ENCODE results near the gene FRMPD4. TPM values are rescaled to one million over a fixed set of nuclear protein-coding genes. Genes with fewer than 3 reads are reported as not detected.
A peak's percentile ranks its signal among the peaks of the same experiment; 100 is the strongest.

Gene FRMPD4
- total RNA-seq, 1 donor from 2014 or later: not detected

GRCh38 chrX:12681047-12681446, 542.8 kb downstream of the FRMPD4 start:
- no peak for DNase-seq

GRCh38 chrX:12685541-12685940, 547.3 kb downstream of the FRMPD4 start:
- no peak for DNase-seq

- DNase-seq: no peak
These were observed 548.1 kb downstream of the FRMPD4 start for GRCh38 chrX:12686331-12686730.

- no peak for DNase-seq
These were observed 552.4 kb downstream of the FRMPD4 start for GRCh38 chrX:12690646-12691045.

GRCh38 chrX:12693754-12694153, 555.5 kb downstream of the FRMPD4 start:
- no peak for DNase-seq

- no peak for DNase-seq
These were observed 562.5 kb downstream of the FRMPD4 start for GRCh38 chrX:12700745-12701144.

- DNase-seq: peak; percentile 80
These were observed 563.4 kb downstream of the FRMPD4 start for GRCh38 chrX:12701628-12702027.

GRCh38 chrX:12702509-12703091, 564.3 kb downstream of the FRMPD4 start:
- peak; percentile 36 for DNase-seq

GRCh38 chrX:12704706-12705105, 566.4 kb downstream of the FRMPD4 start:
- no peak for DNase-seq

- no peak for DNase-seq
These were observed 570.8 kb downstream of the FRMPD4 start for GRCh38 chrX:12709047-12709446.

- no peak for DNase-seq
These were observed 573.3 kb downstream of the FRMPD4 start for GRCh38 chrX:12711435-12712040.

GRCh38 chrX:12716574-12716973, 578.3 kb downstream of the FRMPD4 start:
- DNase-seq: no peak

- DNase-seq: no peak
These were observed 581.6 kb downstream of the FRMPD4 start for GRCh38 chrX:12719837-12720236.

GRCh38 chrX:12721042-12721441, 582.8 kb downstream of the FRMPD4 start:
- DNase-seq: peak; percentile 2

- no peak for DNase-seq
These were observed 584.0 kb downstream of the FRMPD4 start for GRCh38 chrX:12722314-12722713.

- DNase-seq: no peak
These were observed 603.1 kb downstream of the FRMPD4 start for GRCh38 chrX:12741416-12741815.

GRCh38 chrX:12747433-12747832, 609.2 kb downstream of the FRMPD4 start:
- DNase-seq: no peak

GRCh38 chrX:12751887-12752286, 613.6 kb downstream of the FRMPD4 start:
- no peak for DNase-seq

GRCh38 chrX:12753366-12753765, 615.1 kb downstream of the FRMPD4 start:
- DNase-seq: no peak

GRCh38 chrX:12758291-12758690, 620.0 kb downstream of the FRMPD4 start:
- no peak for DNase-seq

- peak; percentile 23 for DNase-seq
These were observed 629.6 kb downstream of the FRMPD4 start for GRCh38 chrX:12767856-12768255.

GRCh38 chrX:12768491-12768890, 630.2 kb downstream of the FRMPD4 start:
- no peak for DNase-seq

GRCh38 chrX:12770440-12770839, 632.2 kb downstream of the FRMPD4 start:
- DNase-seq: peak; percentile 56

GRCh38 chrX:12771445-12772069, 633.3 kb downstream of the FRMPD4 start:
- DNase-seq: peak; percentile 70
